RWPE1 (cell line): ENCODE results near the gene GBP2.

Source experiments
- CTCF ChIA-PET: fragments of 350-600 bp; sonication (Branson Sonifier 250); formaldehyde crosslinking; extraction: SDS; loops from one replicate; lab custom pipeline; 2021; lab: Yijun Ruan, JAX
- POLR2A ChIA-PET: fragments of 400-600 bp; formaldehyde crosslinking; extraction: SDS; loops from one replicate; lab custom pipeline; 2020; ENCODE audit warnings: antibody characterized with exemption; ENCODE audit not compliant: low non-redundant PET; lab: Yijun Ruan, JAX
- DNase-seq: peaks from one replicate; pipeline ENCODE4 v3.0.0; 2012; ENCODE audit warnings: low spot score
- H3K27ac ChIP-seq: fragments of 450-650 bp; 2 replicates; pipeline ENCODE4 v1.5.1; 2017
- TF ChIP-seq, protein P1 (sequence below): fragments of 450-650 bp; conservative IDR thresholded peaks from 2 replicates; pipeline ENCODE4 v1.5.1; 2017; ENCODE audit warnings: low read depth, mild to moderate bottlenecking

GBP2 gene

GRCh38 chr1:89167590-89168230 is 41.8 kb upstream of the GBP2 start:
- TF ChIP-seq, protein P1, sequence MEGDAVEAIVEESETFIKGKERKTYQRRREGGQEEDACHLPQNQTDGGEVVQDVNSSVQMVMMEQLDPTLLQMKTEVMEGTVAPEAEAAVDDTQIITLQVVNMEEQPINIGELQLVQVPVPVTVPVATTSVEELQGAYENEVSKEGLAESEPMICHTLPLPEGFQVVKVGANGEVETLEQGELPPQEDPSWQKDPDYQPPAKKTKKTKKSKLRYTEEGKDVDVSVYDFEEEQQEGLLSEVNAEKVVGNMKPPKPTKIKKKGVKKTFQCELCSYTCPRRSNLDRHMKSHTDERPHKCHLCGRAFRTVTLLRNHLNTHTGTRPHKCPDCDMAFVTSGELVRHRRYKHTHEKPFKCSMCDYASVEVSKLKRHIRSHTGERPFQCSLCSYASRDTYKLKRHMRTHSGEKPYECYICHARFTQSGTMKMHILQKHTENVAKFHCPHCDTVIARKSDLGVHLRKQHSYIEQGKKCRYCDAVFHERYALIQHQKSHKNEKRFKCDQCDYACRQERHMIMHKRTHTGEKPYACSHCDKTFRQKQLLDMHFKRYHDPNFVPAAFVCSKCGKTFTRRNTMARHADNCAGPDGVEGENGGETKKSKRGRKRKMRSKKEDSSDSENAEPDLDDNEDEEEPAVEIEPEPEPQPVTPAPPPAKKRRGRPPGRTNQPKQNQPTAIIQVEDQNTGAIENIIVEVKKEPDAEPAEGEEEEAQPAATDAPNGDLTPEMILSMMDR = no peak
- POLR2A ChIA-PET = no interaction called here
- DNase-seq = no peak
- CTCF ChIA-PET = no interaction called here
- H3K27ac ChIP-seq = no peak overlapping the region

DNA sequence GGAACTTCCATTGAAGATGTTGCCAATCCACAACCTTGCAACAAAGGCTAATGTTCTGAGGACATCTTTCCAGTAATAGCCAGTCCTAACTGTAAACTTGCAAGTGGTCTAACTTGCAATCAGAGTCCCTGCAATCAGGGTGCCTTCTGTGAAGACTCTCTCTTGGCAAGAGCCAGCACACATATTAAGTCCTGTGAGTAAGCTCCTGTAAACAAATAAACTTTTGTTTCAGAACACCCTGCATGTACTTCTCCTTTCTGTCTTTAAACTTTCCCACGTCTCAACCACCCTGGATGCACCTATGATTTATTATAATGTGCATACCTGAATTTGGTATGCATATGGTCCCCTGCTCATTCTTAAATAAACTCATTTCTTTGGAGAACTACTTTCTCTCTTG is 40.8 kb upstream of the GBP2 start:
- DNase-seq = no peak
- TF ChIP-seq, protein P1 = no peak
- ChIA-PET POLR2A (no interaction called here), CTCF (no interaction called here)
- no peak overlapping the region for H3K27ac ChIP-seq

- CTCF ChIA-PET = no interaction called here
- no peak for DNase-seq
- POLR2A ChIA-PET = no interaction called here
- no peak overlapping the region for H3K27ac ChIP-seq
- TF ChIP-seq, protein P1 = no peak
These were observed 39.9 kb upstream of the GBP2 start for GRCh38 chr1:89165811-89166210.

GRCh38 chr1:89151047-89151446 is 25.1 kb upstream of the GBP2 start:
- TF ChIP-seq, protein P1 = no peak
- H3K27ac ChIP-seq = no peak overlapping the region
- ChIA-PET CTCF (no interaction called here), POLR2A (no interaction called here)
- no peak for DNase-seq

DNA sequence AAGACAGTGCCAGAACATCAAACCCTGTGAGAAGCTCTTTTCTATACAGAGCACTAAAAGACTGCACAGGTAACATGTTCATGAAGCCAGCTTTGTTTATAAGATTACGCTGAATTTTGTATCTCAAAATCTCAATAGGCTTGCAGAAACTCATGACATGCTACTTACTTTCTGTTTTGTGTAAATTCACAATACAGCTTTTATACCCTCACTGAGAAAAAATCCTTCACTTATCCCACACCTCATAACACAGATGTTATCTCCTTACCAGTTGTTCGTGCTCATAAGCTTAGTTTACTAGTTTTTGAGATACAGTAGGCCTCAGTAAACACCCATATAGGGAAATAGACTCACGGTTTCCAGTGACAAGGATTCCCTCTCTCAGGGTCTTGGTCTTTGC is 24.1 kb upstream of the GBP2 start:
- H3K27ac ChIP-seq = no peak overlapping the region
- no peak for DNase-seq
- ChIA-PET CTCF (interaction anchor here (0.6 to 0.7 kb wide), 4 partner anchors 42 to 146 kb away, joined by 3 to 6 read pairs (median 4); no protein-coding TSS in a partner anchor), POLR2A (no interaction called here)
- TF ChIP-seq, protein P1 = no peak

DNA sequence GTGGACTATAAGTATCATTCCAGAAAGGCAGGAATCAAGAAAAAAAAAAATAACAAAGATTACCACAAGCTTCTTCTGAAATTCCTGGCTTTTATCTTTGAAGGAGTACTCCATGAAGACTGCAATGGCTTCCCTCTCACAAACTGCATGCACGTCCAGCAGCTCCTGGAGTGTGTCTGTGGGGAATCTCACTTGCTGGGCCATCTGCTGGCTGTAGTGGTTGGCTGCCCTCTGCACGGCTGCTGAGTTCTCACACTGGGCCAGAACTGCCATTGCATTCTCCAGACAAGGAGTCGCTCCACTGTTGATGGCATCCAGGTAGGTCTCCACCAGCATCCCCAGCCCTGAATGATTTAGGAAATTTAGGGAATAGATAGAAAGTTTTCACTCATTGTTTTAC is 23.3 kb upstream of the GBP2 start:
- ChIA-PET CTCF (interaction anchor here (0.7 kb wide), 1 partner anchor 43 kb away, joined by 3 read pairs; no protein-coding TSS in a partner anchor), POLR2A (no interaction called here)
- TF ChIP-seq, protein P1 = no peak
- no peak overlapping the region for H3K27ac ChIP-seq
- DNase-seq = no peak
